ENCODE data around the gene ATP8B4. TPM values are rescaled to one million over a fixed set of nuclear protein-coding genes. Genes with fewer than 3 reads are reported as not detected.

The ATP8B4 gene
- total and polyA plus RNA-seq, 12 donors, result 2.1 to 23.9 (median 4.9) TPM

GRCh38 chr15:50075319-50075718 is 43.7 kb downstream of the ATP8B4 start:
- Histone ChIP-seq H3K27ac (no peak overlapping the region), H3K27me3 (peaks cover 3% of the 10 kb centered on the region), H3K9me3 (replicated peaks in 1 of 3) (no peaks in the 10 kb centered on the region), H3K4me1 (replicated peaks in 1 of 2) (no peaks in the 10 kb centered on the region), H3K36me3 (replicated peaks in 1 of 2) (no peaks in the 10 kb centered on the region), H3K4me3 (no peak overlapping the region)
- intact Hi-C loops (cut with DNase I), result no loop called here
- WGBS, 4 donors, result 69 to 91% (median 88%) methylated on average over 1 of the region's 1 CpG
- DNase-seq, result no peak
- TF ChIP-seq CTCF (IDR thresholded peaks at IDR 0.05), result no peak
- no peak for TF ChIP-seq POLR2A (IDR thresholded peaks at IDR 0.05)

GRCh38 chr15:50071551-50072258 is 47.3 kb downstream of the ATP8B4 start:
- TF ChIP-seq CTCF (IDR thresholded peaks at IDR 0.05) (no peak), POLR2A (IDR thresholded peaks at IDR 0.05) (no peak)
- H3K27me3 ChIP-seq, result peaks cover 3% of the 10 kb centered on the region
- no peaks in the 10 kb centered on the region for H3K36me3 ChIP-seq (replicated peaks in 1 of 2)
- H3K27ac ChIP-seq, result no peak overlapping the region
- H3K9me3 ChIP-seq (replicated peaks in 1 of 3), result no peaks in the 10 kb centered on the region
- DNase-seq, result no peak
- no peak overlapping the region for H3K4me3 ChIP-seq
- WGBS, 4 donors, result 85 to 95% (median 91%) methylated on average over 1 of the region's 1 CpG
- H3K4me1 ChIP-seq (replicated peaks in 1 of 2), result no peaks in the 10 kb centered on the region
- intact Hi-C loops (cut with DNase I), result no loop called here

GRCh38 chr15:50068016-50068415 is 51.0 kb downstream of the ATP8B4 start:
- Histone ChIP-seq H3K4me1 (replicated peaks in 1 of 2) (no peaks in the 10 kb centered on the region), H3K36me3 (replicated peaks in 1 of 2) (no peaks in the 10 kb centered on the region), H3K27ac (no peak overlapping the region), H3K9me3 (replicated peaks in 1 of 3) (no peaks in the 10 kb centered on the region), H3K4me3 (no peak overlapping the region), H3K27me3 (peaks cover 3% of the 10 kb centered on the region)
- DNase-seq, result no peak
- 82 to 91% (median 85%) methylated on average over 3 of the region's 3 CpGs for WGBS, 4 donors
- intact Hi-C loops (cut with DNase I), result no loop called here
- TF ChIP-seq POLR2A (IDR thresholded peaks at IDR 0.05), result no peak
- no peak for TF ChIP-seq CTCF (IDR thresholded peaks at IDR 0.05)

- Histone ChIP-seq H3K9me3 (replicated peaks in 1 of 3) (no peaks in the 10 kb centered on the region), H3K27me3 (peaks cover 3% of the 10 kb centered on the region), H3K36me3 (replicated peaks in 1 of 2) (no peaks in the 10 kb centered on the region), H3K4me3 (no peak overlapping the region), H3K4me1 (replicated peaks in 1 of 2) (no peaks in the 10 kb centered on the region), H3K27ac (no peak overlapping the region)
- 36 to 55% (median 48%) methylated on average over 1 of the region's 1 CpG for WGBS, 4 donors
- no peak for DNase-seq
- intact Hi-C loops (cut with DNase I), result no loop called here
- TF ChIP-seq POLR2A (IDR thresholded peaks at IDR 0.05), result no peak
- no peak for TF ChIP-seq CTCF (IDR thresholded peaks at IDR 0.05)
These were observed 51.8 kb downstream of the ATP8B4 start for GRCh38 chr15:50067254-50067653.
